Stimulated activated memory B cell treated with anti-CD40 and anti-IgM and Interleukin-4, amounts not matched to agents 10 μg/mL and 1 μg/mL and 100 μg/mL, for 72 hours (primary cell): ENCODE measurements around the gene CETN1.

Experiments
- ATAC-seq: fragments of 150-1000 bp; cut with Tn5 transposase; 2 replicates; pipeline ENCODE4 v1.10.0; 2021
- H3K27ac Mint-ChIP-seq: one replicate; pipeline ENCODE4 v1.8.0; 2022; ENCODE audit warnings: mild to moderate bottlenecking, mixed read lengths
- H3K27me3 Mint-ChIP-seq: one replicate; pipeline ENCODE4 v1.8.0; 2022; ENCODE audit warnings: mixed read lengths
- H3K36me3 Mint-ChIP-seq: one replicate; pipeline ENCODE4 v1.8.0; 2022; ENCODE audit warnings: mixed read lengths
- H3K4me1 Mint-ChIP-seq: one replicate; pipeline ENCODE4 v1.8.0; 2022; ENCODE audit warnings: mixed read lengths
- H3K4me3 Mint-ChIP-seq: one replicate; pipeline ENCODE4 v1.8.0; 2022; ENCODE audit warnings: mild to moderate bottlenecking, moderate library complexity, mixed read lengths
- H3K9me3 Mint-ChIP-seq: one replicate; pipeline ENCODE4 v1.8.0; 2022; ENCODE audit warnings: mixed read lengths

Gene CETN1

GRCh38 chr18:629269-630150, 49.3 kb downstream of the CETN1 start:
- H3K27ac Mint-ChIP-seq, result no peak overlapping the region
- peak; percentile 21 for ATAC-seq
- H3K4me1 Mint-ChIP-seq, result no peaks in the 10 kb centered on the region
- H3K4me3 Mint-ChIP-seq, result no peak overlapping the region
- peaks cover 3% of the 10 kb centered on the region for H3K9me3 Mint-ChIP-seq
- no peaks in the 10 kb centered on the region for H3K36me3 Mint-ChIP-seq
- peaks cover 15% of the 10 kb centered on the region for H3K27me3 Mint-ChIP-seq

DNA sequence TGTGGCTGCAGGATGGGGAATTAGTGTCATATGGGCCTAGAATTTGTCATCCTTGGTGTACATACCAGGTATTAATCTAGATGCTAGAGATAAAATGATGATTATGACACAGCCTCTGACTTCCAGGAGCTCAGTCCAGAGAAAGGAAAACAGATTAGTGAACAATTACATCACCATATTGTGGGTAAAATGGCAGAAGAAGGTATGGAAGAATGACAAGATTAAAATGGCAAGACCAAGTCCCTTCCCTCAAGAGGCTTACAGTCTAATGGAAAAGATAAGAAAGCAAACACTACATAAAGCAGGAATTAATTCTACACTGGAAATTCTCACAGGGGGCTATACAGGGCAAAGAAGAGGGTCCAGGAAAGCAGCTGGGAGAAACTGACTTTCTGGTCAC, 51.4 kb downstream of the CETN1 start:
- Mint-ChIP-seq H3K4me1 (no peaks in the 10 kb centered on the region), H3K27me3 (peaks cover 15% of the 10 kb centered on the region), H3K36me3 (no peaks in the 10 kb centered on the region), H3K4me3 (no peak overlapping the region), H3K27ac (no peak overlapping the region), H3K9me3 (peaks cover 3% of the 10 kb centered on the region)
- no peak for ATAC-seq
